Measurements from ENCODE around the gene DEFB132.
A peak's percentile ranks its signal among the peaks of the same experiment; 100 is the strongest.

The DEFB132 gene

DNA sequence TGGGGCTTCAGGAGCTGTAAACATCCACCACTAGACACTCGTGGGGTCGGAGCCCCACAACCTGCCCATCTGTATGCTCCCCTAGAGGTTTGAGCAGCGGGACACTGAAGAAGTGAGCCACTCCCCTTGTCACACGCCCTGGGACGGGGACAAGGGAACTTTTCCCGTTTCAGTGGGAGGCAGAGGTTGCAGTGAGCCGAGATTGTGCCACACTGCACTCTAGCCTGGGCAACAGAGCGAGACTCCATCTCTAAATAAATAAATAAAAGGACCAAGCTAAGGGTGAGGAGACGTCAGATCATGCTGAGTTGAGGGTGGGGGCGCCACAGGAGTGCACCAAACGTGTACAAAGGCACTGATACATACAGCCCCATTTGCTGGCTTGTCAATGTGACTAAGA is 48.2 kb downstream of the DEFB132 start:
- Histone ChIP-seq H3K4me3 (ENCODE audit: low read length) (no peak overlapping the region), H3K4me1 (ENCODE audit: control insufficient read depth, low read length) (peaks cover 16% of the 10 kb centered on the region), H3K79me2 (ENCODE audit: control insufficient read depth, low read length) (peaks cover 6% of the 10 kb centered on the region), H3K36me3 (ENCODE audit: control insufficient read depth, low read length) (peaks cover 6% of the 10 kb centered on the region), H4K20me1 (ENCODE audit: control insufficient read depth, insufficient read depth, low read depth, low read length) (peaks cover 4% of the 10 kb centered on the region; the same call in 1 of the 2 replicates), H3F3A (ENCODE audit: control insufficient read depth, insufficient read depth) (0 out of 2 replicates have a peak, but pooled peaks cover 6% of the 10 kb centered on the region), H3K9me2 (replicated peaks; ENCODE audit: control insufficient read depth, low read length) (no peaks in the 10 kb centered on the region), H3K27me3 (ENCODE audit: control insufficient read depth, low read length) (no peaks in the 10 kb centered on the region), H3K4me2 (ENCODE audit: low read length) (no peak overlapping the region), H3K9me3 (ENCODE audit: control insufficient read depth, insufficient read depth, low read length) (no peaks in the 10 kb centered on the region), H3K27ac (ENCODE audit: low read depth, low read length) (no peak overlapping the region)
- no peak for TF ChIP-seq EZH2phosphoT487 (IDR thresholded peaks at IDR 0.05; ENCODE audit: borderline replicate concordance, low read length)
- TF ChIP-seq, protein P1, sequence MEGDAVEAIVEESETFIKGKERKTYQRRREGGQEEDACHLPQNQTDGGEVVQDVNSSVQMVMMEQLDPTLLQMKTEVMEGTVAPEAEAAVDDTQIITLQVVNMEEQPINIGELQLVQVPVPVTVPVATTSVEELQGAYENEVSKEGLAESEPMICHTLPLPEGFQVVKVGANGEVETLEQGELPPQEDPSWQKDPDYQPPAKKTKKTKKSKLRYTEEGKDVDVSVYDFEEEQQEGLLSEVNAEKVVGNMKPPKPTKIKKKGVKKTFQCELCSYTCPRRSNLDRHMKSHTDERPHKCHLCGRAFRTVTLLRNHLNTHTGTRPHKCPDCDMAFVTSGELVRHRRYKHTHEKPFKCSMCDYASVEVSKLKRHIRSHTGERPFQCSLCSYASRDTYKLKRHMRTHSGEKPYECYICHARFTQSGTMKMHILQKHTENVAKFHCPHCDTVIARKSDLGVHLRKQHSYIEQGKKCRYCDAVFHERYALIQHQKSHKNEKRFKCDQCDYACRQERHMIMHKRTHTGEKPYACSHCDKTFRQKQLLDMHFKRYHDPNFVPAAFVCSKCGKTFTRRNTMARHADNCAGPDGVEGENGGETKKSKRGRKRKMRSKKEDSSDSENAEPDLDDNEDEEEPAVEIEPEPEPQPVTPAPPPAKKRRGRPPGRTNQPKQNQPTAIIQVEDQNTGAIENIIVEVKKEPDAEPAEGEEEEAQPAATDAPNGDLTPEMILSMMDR (IDR thresholded peaks at IDR 0.05; ENCODE audit: low read depth, low read length, poor library complexity, severe bottlenecking) = no peak

DNA sequence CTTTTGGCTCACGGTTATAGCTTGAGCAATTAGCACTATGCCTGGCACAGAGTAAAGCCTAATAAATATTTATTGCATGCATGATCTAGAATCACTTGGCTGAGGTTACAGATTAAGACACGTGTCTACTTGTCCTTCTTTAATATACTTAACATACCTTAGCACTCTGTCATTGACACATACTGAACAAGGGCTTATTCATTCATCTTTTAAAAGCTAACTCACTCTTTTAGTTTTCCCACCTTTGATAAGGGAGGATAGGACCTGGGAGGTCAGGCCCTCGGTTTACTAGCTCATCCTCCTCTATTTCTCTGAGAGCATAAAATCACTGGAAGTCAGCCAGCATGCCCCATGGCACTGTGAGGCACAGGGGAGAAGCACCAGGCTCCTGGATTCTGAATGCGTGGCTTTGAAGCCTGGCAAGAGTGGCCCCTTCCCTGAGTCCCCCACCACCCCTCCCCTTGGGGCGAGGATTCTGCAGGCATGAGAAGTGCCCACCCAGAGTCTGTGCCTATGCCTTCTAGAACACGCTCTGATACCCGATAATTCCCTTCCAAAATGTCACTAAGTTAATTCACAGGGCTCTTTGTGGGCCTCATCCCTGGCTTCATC is 51.0 kb downstream of the DEFB132 start:
- Histone ChIP-seq H3K4me1 (ENCODE audit: control insufficient read depth, low read length) (peaks cover 11% of the 10 kb centered on the region), H3K79me2 (ENCODE audit: control insufficient read depth, low read length) (no peaks in the 10 kb centered on the region), H3K4me3 (ENCODE audit: low read length) (no peak overlapping the region), H4K20me1 (ENCODE audit: control insufficient read depth, insufficient read depth, low read depth, low read length) (no peaks in the 10 kb centered on the region), H3K4me2 (ENCODE audit: low read length) (no peak overlapping the region), H3K36me3 (ENCODE audit: control insufficient read depth, low read length) (no peaks in the 10 kb centered on the region), H3K9me3 (ENCODE audit: control insufficient read depth, insufficient read depth, low read length) (no peaks in the 10 kb centered on the region), H3K9me2 (replicated peaks; ENCODE audit: control insufficient read depth, low read length) (no peaks in the 10 kb centered on the region), H3F3A (ENCODE audit: control insufficient read depth, insufficient read depth) (no peaks in the 10 kb centered on the region), H3K27ac (ENCODE audit: low read depth, low read length) (no peak overlapping the region), H3K27me3 (ENCODE audit: control insufficient read depth, low read length) (no peaks in the 10 kb centered on the region)
- no peak for TF ChIP-seq EZH2phosphoT487 (IDR thresholded peaks at IDR 0.05; ENCODE audit: borderline replicate concordance, low read length)
- TF ChIP-seq, protein P1 (IDR thresholded peaks at IDR 0.05; ENCODE audit: low read depth, low read length, poor library complexity, severe bottlenecking) = no peak

DNA sequence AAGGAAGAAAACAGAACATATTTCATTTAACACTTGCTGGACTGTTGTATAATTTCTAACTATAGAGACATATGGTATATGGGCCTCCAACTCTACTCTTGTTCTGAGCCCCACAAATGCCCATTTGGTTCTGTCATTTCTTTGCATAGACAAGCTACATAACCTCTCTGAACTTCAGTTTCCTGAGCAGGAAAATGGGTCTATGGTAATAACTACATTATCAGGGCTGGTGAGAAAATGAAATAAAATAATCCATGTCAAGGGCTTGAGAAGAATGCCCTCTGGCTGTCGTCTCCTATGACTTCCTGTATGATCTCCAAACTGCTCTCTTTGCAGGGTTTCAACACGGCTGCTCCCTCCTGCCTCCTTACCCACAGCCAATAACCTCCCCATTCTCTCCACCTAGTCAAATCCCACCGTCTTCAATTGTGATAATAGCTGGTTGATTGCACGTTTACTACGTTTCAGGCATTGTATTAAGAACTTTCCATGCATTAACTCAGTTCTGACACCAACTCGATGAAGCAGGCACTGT is 51.8 kb downstream of the DEFB132 start:
- H3K9me3 ChIP-seq (ENCODE audit: control insufficient read depth, insufficient read depth, low read length) = no peaks in the 10 kb centered on the region
- no peak overlapping the region for H3K4me3 ChIP-seq (ENCODE audit: low read length)
- peaks cover 19% of the 10 kb centered on the region for H3K4me1 ChIP-seq (ENCODE audit: control insufficient read depth, low read length)
- H4K20me1 ChIP-seq (ENCODE audit: control insufficient read depth, insufficient read depth, low read depth, low read length) = no peaks in the 10 kb centered on the region
- no peak for TF ChIP-seq EZH2phosphoT487 (IDR thresholded peaks at IDR 0.05; ENCODE audit: borderline replicate concordance, low read length)
- TF ChIP-seq, protein P1 (IDR thresholded peaks at IDR 0.05; ENCODE audit: low read depth, low read length, poor library complexity, severe bottlenecking) = no peak
- no peaks in the 10 kb centered on the region for H3K27me3 ChIP-seq (ENCODE audit: control insufficient read depth, low read length)
- H3K79me2 ChIP-seq (ENCODE audit: control insufficient read depth, low read length) = no peaks in the 10 kb centered on the region
- no peaks in the 10 kb centered on the region for H3F3A ChIP-seq (ENCODE audit: control insufficient read depth, insufficient read depth)
- no peaks in the 10 kb centered on the region for H3K9me2 ChIP-seq (replicated peaks; ENCODE audit: control insufficient read depth, low read length)
- no peak overlapping the region for H3K27ac ChIP-seq (ENCODE audit: low read depth, low read length)
- H3K36me3 ChIP-seq (ENCODE audit: control insufficient read depth, low read length) = no peaks in the 10 kb centered on the region
- peak overlapping the region; percentile 46; the same call in 1 of the 2 replicates for H3K4me2 ChIP-seq (ENCODE audit: low read length)

Data from DOHH2 (cell line).